Neural cell (in vitro differentiated cells): ENCODE results near the gene SNX7. TPM values are rescaled to one million over a fixed set of nuclear protein-coding genes. Genes with fewer than 3 reads are reported as not detected.

Experiments used
- H2AFZ ChIP-seq: fragments of 200-600, 300-800 bp; sonication (generic), shearing (Covaris generic); 2 replicates; pipeline ENCODE4 v1.6.0; 2014; ENCODE audit warnings: low read depth, mild to moderate bottlenecking, antibody characterized with exemption, low read length, moderate library complexity
- H3F3A ChIP-seq: fragments of 200-600 bp; shearing (Covaris generic); 2 replicates; pipeline ENCODE4 v1.6.1; 2016; ENCODE audit warnings: mild to moderate bottlenecking, moderate library complexity, mixed read lengths, antibody characterized with exemption, low read length; ENCODE audit not compliant: insufficient read depth, poor library complexity, severe bottlenecking
- H3K27ac ChIP-seq: fragments of 200-600, 300-800 bp; sonication (generic), shearing (Covaris generic); 2 replicates; pipeline ENCODE4 v1.5.1; 2014; ENCODE audit warnings: mild to moderate bottlenecking, low read length, moderate library complexity
- H3K27me3 ChIP-seq: fragments of 300-800, 200-600 bp; sonication (generic), shearing (Covaris generic); 2 replicates; pipeline ENCODE4 v1.6.0; 2014; ENCODE audit warnings: mild to moderate bottlenecking, low read depth, low read length, moderate library complexity; ENCODE audit not compliant: insufficient read depth
- H3K36me3 ChIP-seq: fragments of 300-800, 200-600 bp; sonication (generic), shearing (Covaris generic); 2 replicates; pipeline ENCODE4 v1.5.1; 2014; ENCODE audit warnings: mild to moderate bottlenecking, antibody characterized with exemption, low read length, moderate library complexity; ENCODE audit not compliant: insufficient read depth
- H3K4me2 ChIP-seq: fragments of 300-800, 200-600 bp; sonication (generic), shearing (Covaris generic); 2 replicates; pipeline ENCODE4 v1.6.0; 2014; ENCODE audit warnings: mild to moderate bottlenecking, low read length
- H3K4me3 ChIP-seq: fragments of 300-800, 200-600 bp; sonication (generic), shearing (Covaris generic); 2 replicates; pipeline ENCODE4 v1.5.1; 2014; ENCODE audit warnings: mild to moderate bottlenecking, low read length, moderate library complexity
- H3K79me2 ChIP-seq: fragments of 200-600 bp; shearing (Covaris generic); replicated peaks from 2 replicates; pipeline ENCODE4 v1.6.0; 2014; ENCODE audit warnings: mild to moderate bottlenecking, low read length, moderate library complexity; ENCODE audit not compliant: insufficient read depth
- H3K9ac ChIP-seq: fragments of 300-800, 200-600 bp; sonication (generic), shearing (Covaris generic); 2 replicates; pipeline ENCODE4 v1.6.1; 2016; ENCODE audit warnings: mild to moderate bottlenecking, low read length, mixed read lengths
- H3K9me2 ChIP-seq: fragments of 200-600 bp; shearing (Covaris generic); 2 replicates; pipeline ENCODE4 v1.6.1; 2016; ENCODE audit warnings: mild to moderate bottlenecking, low read length, mixed read lengths; ENCODE audit not compliant: insufficient read depth
- H3K9me3 ChIP-seq: fragments of 200-600, 300-800 bp; sonication (generic), shearing (Covaris generic); 2 replicates; pipeline ENCODE4 v1.6.1; 2016; ENCODE audit warnings: mild to moderate bottlenecking, mixed run types, low read length, moderate library complexity, mixed read lengths
- H4K20me1 ChIP-seq: fragments of 200-600 bp; shearing (Covaris generic); 2 replicates; pipeline ENCODE4 v1.6.1; 2016; ENCODE audit warnings: mild to moderate bottlenecking, mixed run types; ENCODE audit not compliant: insufficient read depth
- CTCF ChIP-seq: fragments of 450-650 bp; IDR thresholded peaks from 2 replicates; pipeline ENCODE4 v1.5.1; 2014; ENCODE audit warnings: antibody characterized with exemption, mild to moderate bottlenecking, moderate library complexity; ENCODE audit not compliant: poor library complexity, severe bottlenecking
- EP300 ChIP-seq: fragments of 450-650 bp; conservative IDR thresholded peaks from 2 replicates; pipeline ENCODE4 v1.6.1; 2014; ENCODE audit warnings: antibody characterized with exemption, mild to moderate bottlenecking, moderate library complexity; ENCODE audit not compliant: poor library complexity, severe bottlenecking
- EZH2 ChIP-seq: fragments of 200-600, 300-800 bp; shearing (Covaris generic), sonication (generic); IDR thresholded peaks from 2 replicates; pipeline ENCODE4 v1.6.1; 2014; ENCODE audit warnings: antibody characterized with exemption, low read length, borderline replicate concordance, mild to moderate bottlenecking; ENCODE audit not compliant: insufficient read depth, poor library complexity, severe bottlenecking
- MXI1 ChIP-seq: fragments of 450-650 bp; conservative IDR thresholded peaks from 2 replicates; pipeline ENCODE4 v1.6.1; 2014; ENCODE audit warnings: antibody characterized with exemption, mild to moderate bottlenecking; ENCODE audit not compliant: poor library complexity, severe bottlenecking
- POLR2AphosphoS5 ChIP-seq: IDR thresholded peaks from 2 replicates; pipeline ENCODE4 v1.6.1; 2012
- RAD21 ChIP-seq: fragments of 450-650 bp; conservative IDR thresholded peaks from 2 replicates; pipeline ENCODE4 v1.6.1; 2014; ENCODE audit warnings: antibody characterized with exemption, mild to moderate bottlenecking, moderate library complexity
- REST ChIP-seq: IDR thresholded peaks from 2 replicates; pipeline ENCODE4 v1.6.1; 2012; ENCODE audit warnings: borderline replicate concordance
- SMC3 ChIP-seq: fragments of 450-650 bp; conservative IDR thresholded peaks from 2 replicates; pipeline ENCODE4 v1.6.1; 2014; ENCODE audit warnings: antibody characterized with exemption, mild to moderate bottlenecking, moderate library complexity; ENCODE audit not compliant: poor library complexity
- TAF1 ChIP-seq: IDR thresholded peaks from 2 replicates; pipeline ENCODE4 v1.6.1; 2012; ENCODE audit warnings: low read depth
- polyA plus RNA-seq: library from polyadenylated mRNA; depleted of rRNA; stranded (reverse); fragments of >200 nt; gene quantifications from 2 replicates; pipeline ENCODE4 v1.2.3, GENCODE V29; 2014

SNX7 gene
- polyA plus RNA-seq, 1 donor from 2014 or later: 7.5 TPM

GRCh38 chr1:98732985-98733781 lies 71.7 kb downstream of the SNX7 start:
- no peak for TF ChIP-seq EZH2
- TF ChIP-seq POLR2AphosphoS5: no peak
- no peak for TF ChIP-seq EP300
- no peak for TF ChIP-seq RAD21
- no peak for TF ChIP-seq REST
- TF ChIP-seq SMC3: no peak
- TF ChIP-seq MXI1: no peak
- TF ChIP-seq TAF1: no peak
- no peak for TF ChIP-seq CTCF
- Histone ChIP-seq H2AFZ (no peak overlapping the region), H3K4me3 (no peak overlapping the region), H3K9me3 (no peaks in the 10 kb centered on the region), H3K79me2 (no peaks in the 10 kb centered on the region), H3K9ac (no peak overlapping the region), H3K36me3 (no peaks in the 10 kb centered on the region), H4K20me1 (no peaks in the 10 kb centered on the region), H3K4me2 (no peak overlapping the region), H3K27ac (no peak overlapping the region), H3K9me2 (no peaks in the 10 kb centered on the region), H3F3A (no peaks in the 10 kb centered on the region), H3K27me3 (no peaks in the 10 kb centered on the region)

- no peak overlapping the region for H3K27ac ChIP-seq
- H3K9me2 ChIP-seq: no peaks in the 10 kb centered on the region
- H3K27me3 ChIP-seq: no peaks in the 10 kb centered on the region
- H4K20me1 ChIP-seq: no peaks in the 10 kb centered on the region
- no peaks in the 10 kb centered on the region for H3K9me3 ChIP-seq
- TF ChIP-seq CTCF (no peak), TAF1 (no peak), MXI1 (no peak), EZH2 (no peak), SMC3 (no peak), EP300 (no peak)
- no peak overlapping the region for H3K4me2 ChIP-seq
- no peaks in the 10 kb centered on the region for H3K79me2 ChIP-seq
- H3K36me3 ChIP-seq: no peaks in the 10 kb centered on the region
- no peak overlapping the region for H2AFZ ChIP-seq
- H3K4me3 ChIP-seq: no peak overlapping the region
- no peak overlapping the region for H3K9ac ChIP-seq
- no peaks in the 10 kb centered on the region for H3F3A ChIP-seq
Measured at GRCh38 chr1:98733782-98734112, 72.2 kb downstream of the SNX7 start.
